Liver (tissue), 9 donors: ENCODE measurements around the gene PMM1. TPM values are rescaled to one million over a fixed set of nuclear protein-coding genes. Genes with fewer than 3 reads are reported as not detected.

Experiments used
- DNase-seq: peaks from one replicate; pipeline ENCODE4 v3.0.0-alpha.2; 2017; ENCODE audit warnings: low spot score
- H3K27ac ChIP-seq, 2 donors: one replicate each; pipeline ENCODE4 v1.7.0; 2013; ENCODE audit warnings: inconsistent platforms in 2 of 2, low read length in 2 of 2, control low read depth in 1 of 2, low read depth in 1 of 2, mild to moderate bottlenecking in 1 of 2
- H3K27me3 ChIP-seq, 4 donors: one replicate each; pipeline versions ENCODE4 v1.6.1 to v1.7.0; 2013; ENCODE audit warnings: low read length in 3 of 4, inconsistent platforms in 1 of 4, mild to moderate bottlenecking in 1 of 4, moderate library complexity in 1 of 4; ENCODE audit not compliant: control insufficient read depth in 4 of 4, insufficient read depth in 4 of 4
- H3K36me3 ChIP-seq, 4 donors: one replicate each; pipeline versions ENCODE4 v1.6.1 to v1.7.0; 2013; ENCODE audit warnings: low read length in 3 of 4, mild to moderate bottlenecking in 3 of 4, low read depth in 1 of 4, moderate library complexity in 1 of 4; ENCODE audit not compliant: control insufficient read depth in 4 of 4, insufficient read depth in 3 of 4
- H3K4me1 ChIP-seq, 4 donors: one replicate each; pipeline versions ENCODE4 v1.6.1 to v1.7.0; 2013; ENCODE audit warnings: low read length in 3 of 4, mild to moderate bottlenecking in 3 of 4, moderate library complexity in 1 of 4; ENCODE audit not compliant: control insufficient read depth in 4 of 4, insufficient read depth in 4 of 4
- H3K4me3 ChIP-seq, 3 donors: one replicate each; pipeline versions ENCODE4 v1.6.1 to v1.7.0; 2013; ENCODE audit warnings: low read length in 3 of 3, control low read depth in 1 of 3, low read depth in 1 of 3, mild to moderate bottlenecking in 1 of 3
- H3K9ac ChIP-seq, 2 donors: one replicate each; pipeline ENCODE4 v1.7.0; 2013; ENCODE audit warnings: low read length in 2 of 2, mild to moderate bottlenecking in 2 of 2, moderate library complexity in 2 of 2, control low read depth in 1 of 2, low read depth in 1 of 2
- H3K9me3 ChIP-seq, 4 donors: one replicate each; pipeline versions ENCODE4 v1.6.1 to v1.7.0; 2013; ENCODE audit warnings: low read length in 3 of 4; ENCODE audit not compliant: control insufficient read depth in 4 of 4
- ATF3 ChIP-seq: IDR thresholded peaks from 2 replicates; pipeline ENCODE4 v1.6.1; 2016; ENCODE audit warnings: antibody characterized with exemption
- CTCF ChIP-seq: fragments of 150-350 bp; IDR thresholded peaks from 2 replicates; pipeline ENCODE4 v1.5.1; 2017; ENCODE audit warnings: improper control_type of control experiment, low read depth, low read length; ENCODE audit not compliant: missing input control
- EGR1 ChIP-seq, 2 donors: IDR thresholded peaks; 2 replicates each; pipeline ENCODE4 v1.6.1; 2016 to 2018; ENCODE audit warnings: antibody characterized with exemption in 2 of 2, low read depth in 2 of 2
- FOXA1 ChIP-seq: IDR thresholded peaks from 2 replicates; pipeline ENCODE4 v1.6.1; 2016; ENCODE audit warnings: antibody characterized with exemption
- FOXA2 ChIP-seq: IDR thresholded peaks from 2 replicates; pipeline ENCODE4 v1.6.1; 2016; ENCODE audit warnings: antibody characterized with exemption
- GABPA ChIP-seq, 2 donors: IDR thresholded peaks in 1 of 2; conservative IDR thresholded peaks in 1 of 2; 2 replicates each; pipeline ENCODE4 v1.6.1; 2016; ENCODE audit warnings: antibody characterized with exemption in 2 of 2, mild to moderate bottlenecking in 1 of 2, moderate library complexity in 1 of 2
- HNF4A ChIP-seq, 2 donors: conservative IDR thresholded peaks; 2 replicates each; pipeline ENCODE4 v1.6.1; 2016; ENCODE audit warnings: antibody characterized with exemption in 2 of 2, mild to moderate bottlenecking in 2 of 2
- HNF4G ChIP-seq: IDR thresholded peaks from 2 replicates; pipeline ENCODE4 v1.6.1; 2016; ENCODE audit warnings: antibody characterized with exemption
- JUND ChIP-seq, 2 donors: IDR thresholded peaks; 2 replicates each; pipeline ENCODE4 v1.6.1; 2016; ENCODE audit warnings: antibody characterized with exemption in 2 of 2
- MAX ChIP-seq: IDR thresholded peaks from 2 replicates; pipeline ENCODE4 v1.6.1; 2016; ENCODE audit warnings: antibody characterized with exemption
- NR2F2 ChIP-seq: IDR thresholded peaks from 2 replicates; pipeline ENCODE4 v1.6.1; 2016; ENCODE audit warnings: antibody characterized with exemption
- RAD21 ChIP-seq, 2 donors: IDR thresholded peaks; 2 replicates each; pipeline ENCODE4 v1.6.1; 2016; ENCODE audit warnings: antibody characterized with exemption in 2 of 2, mild to moderate bottlenecking in 2 of 2
- REST ChIP-seq: IDR thresholded peaks from 2 replicates; pipeline ENCODE4 v1.6.1; 2016; ENCODE audit warnings: antibody characterized with exemption, mild to moderate bottlenecking
- RXRA ChIP-seq, 2 donors: IDR thresholded peaks; 2 replicates each; pipeline ENCODE4 v1.6.1; 2017 to 2018; ENCODE audit warnings: antibody characterized with exemption in 2 of 2, mild to moderate bottlenecking in 1 of 2
- SP1 ChIP-seq: IDR thresholded peaks from 2 replicates; pipeline ENCODE4 v1.6.1; 2018; ENCODE audit warnings: antibody characterized with exemption, mild to moderate bottlenecking
- TAF1 ChIP-seq: conservative IDR thresholded peaks from 2 replicates; pipeline ENCODE4 v1.6.1; 2016; ENCODE audit warnings: antibody characterized with exemption, mild to moderate bottlenecking
- YY1 ChIP-seq: IDR thresholded peaks from 2 replicates; pipeline ENCODE4 v1.6.1; 2016; ENCODE audit warnings: antibody characterized with exemption, mild to moderate bottlenecking
- ZBTB33 ChIP-seq: IDR thresholded peaks from 2 replicates; pipeline ENCODE4 v1.6.1; 2016; ENCODE audit warnings: antibody characterized with exemption
- WGBS: extraction: QIAGEN DNeasy Blood & Tissue Kit; methylation state at CpG from one replicate; pipeline ENCODE4 v1.1.7; 2013; 5-methylcytosine and 5-hydroxymethylcytosine counted together
- polyA plus RNA-seq, 2 donors: library from polyadenylated mRNA; stranded (reverse) in 1 of 2; unstranded in 1 of 2; fragments of 200-250 nt in 1 of 2; fragments of >200 nt in 1 of 2; fragmentation: Nextera tagmentation in 1 of 2; extraction: Ambion mirVana in 1 of 2; gene quantifications; one replicate each; pipeline versions ENCODE4 v1.2.1 to v1.2.3, GENCODE V29; 2013 to 2015
- total RNA-seq, 2 donors: library from RNA; depleted of rRNA; stranded (reverse); fragments of >200 nt; gene quantifications; one replicate each; pipeline ENCODE4 v1.2.3, GENCODE V29; 2014
- donor health status: healthy.
- donor health status: healthy.
- donor health status: healthy.
- donor health status: healthy.
- donor health status: healthy.

The PMM1 gene
- total and polyA plus RNA-seq, 4 donors = 24.9 to 50.2 (median 32.6) TPM

- Histone ChIP-seq H3K27ac (peak overlapping the region; percentile 96 to 100), H3K4me3 (peak overlapping the region; percentile 70 to 96 (median 76)), H3K4me1 (peaks cover 2 to 34% (median 15%) of the 10 kb centered on the region in 4 donors), H3K27me3 (no peaks in the 10 kb centered on the region), H3K9ac (peak overlapping the region; percentile 94 to 95), H3K36me3 (peaks cover 0 to 5% (median under 1%) of the 10 kb centered on the region in 4 donors), H3K9me3 (no peaks in the 10 kb centered on the region)
- peak; percentile 57 for DNase-seq
- WGBS = under 1% methylated on average over 24 of the region's 24 CpGs
- TF ChIP-seq FOXA1 (no peak), MAX (no peak), RXRA (IDR thresholded peaks at IDR 0.05) (no peak), NR2F2 (no peak), EGR1 (IDR thresholded peaks at IDR 0.05; ENCODE audit: low read depth in 2 of 2) (no peak), RAD21 (IDR thresholded peaks at IDR 0.05) (no peak), ATF3 (no peak), JUND (IDR thresholded peaks at IDR 0.05) (no peak), TAF1 (no peak), ZBTB33 (no peak)
Measured at GRCh38 chr22:41619979-41620588, 30.4 kb upstream of the PMM1 start.

- 45% methylated on average over 2 of the region's 2 CpGs for WGBS
- Histone ChIP-seq H3K27me3 (no peaks in the 10 kb centered on the region), H3K27ac (peak overlapping the region; percentile 57 to 63), H3K4me3 (no peak overlapping the region), H3K9me3 (no peaks in the 10 kb centered on the region), H3K9ac (no peak overlapping the region), H3K4me1 (peaks cover 0 to 22% (median 13%) of the 10 kb centered on the region in 4 donors), H3K36me3 (peaks cover 0 to 1% (median 0%) of the 10 kb centered on the region in 4 donors)
- TF ChIP-seq SP1 = peak; percentile 83
- peak; percentile 65 for TF ChIP-seq ZBTB33
- TF ChIP-seq RXRA (IDR thresholded peaks at IDR 0.05) = peak; percentile 96 to 97
- peak; percentile 47 for TF ChIP-seq FOXA1
- TF ChIP-seq HNF4A (conservative IDR thresholded peaks at IDR 0.05) = peak; percentile 88 to 93
- peak; percentile 54 for TF ChIP-seq FOXA2
- TF ChIP-seq HNF4G = peak; percentile 63
- no peak for TF ChIP-seq GABPA (IDR thresholded peaks at IDR 0.05 in 1 of 2, conservative IDR thresholded peaks at IDR 0.05 in 1 of 2)
- TF ChIP-seq TAF1 = no peak
- TF ChIP-seq NR2F2 = peak; percentile 29
- TF ChIP-seq REST = peak; percentile 79
- peak; percentile 32 to 49 for TF ChIP-seq RAD21 (IDR thresholded peaks at IDR 0.05)
- no peak for TF ChIP-seq EGR1 (IDR thresholded peaks at IDR 0.05; ENCODE audit: low read depth in 2 of 2)
- peak; percentile 61 for TF ChIP-seq YY1
- peak; percentile 70 for TF ChIP-seq MAX
- no peak for TF ChIP-seq CTCF
- TF ChIP-seq JUND (IDR thresholded peaks at IDR 0.05) = peak; percentile 27 to 83
- peak; percentile 13 for TF ChIP-seq ATF3
- DNase-seq = no peak
Measured at GRCh38 chr22:41613456-41613855, 23.8 kb upstream of the PMM1 start.
